HTERT RPE-1 (cell line): Measurements from ENCODE around the gene KLHDC3.

ENCODE experiments used
- in situ Hi-C: fragments of 300-500 bp; cut with MboI; formaldehyde crosslinking; loops from 4 replicates; pipeline ENCODE4 v1.14.3; 2020; ENCODE audit warnings: low sequenced_read_pairs

KLHDC3 gene, protein sequence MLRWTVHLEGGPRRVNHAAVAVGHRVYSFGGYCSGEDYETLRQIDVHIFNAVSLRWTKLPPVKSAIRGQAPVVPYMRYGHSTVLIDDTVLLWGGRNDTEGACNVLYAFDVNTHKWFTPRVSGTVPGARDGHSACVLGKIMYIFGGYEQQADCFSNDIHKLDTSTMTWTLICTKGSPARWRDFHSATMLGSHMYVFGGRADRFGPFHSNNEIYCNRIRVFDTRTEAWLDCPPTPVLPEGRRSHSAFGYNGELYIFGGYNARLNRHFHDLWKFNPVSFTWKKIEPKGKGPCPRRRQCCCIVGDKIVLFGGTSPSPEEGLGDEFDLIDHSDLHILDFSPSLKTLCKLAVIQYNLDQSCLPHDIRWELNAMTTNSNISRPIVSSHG

DNA sequence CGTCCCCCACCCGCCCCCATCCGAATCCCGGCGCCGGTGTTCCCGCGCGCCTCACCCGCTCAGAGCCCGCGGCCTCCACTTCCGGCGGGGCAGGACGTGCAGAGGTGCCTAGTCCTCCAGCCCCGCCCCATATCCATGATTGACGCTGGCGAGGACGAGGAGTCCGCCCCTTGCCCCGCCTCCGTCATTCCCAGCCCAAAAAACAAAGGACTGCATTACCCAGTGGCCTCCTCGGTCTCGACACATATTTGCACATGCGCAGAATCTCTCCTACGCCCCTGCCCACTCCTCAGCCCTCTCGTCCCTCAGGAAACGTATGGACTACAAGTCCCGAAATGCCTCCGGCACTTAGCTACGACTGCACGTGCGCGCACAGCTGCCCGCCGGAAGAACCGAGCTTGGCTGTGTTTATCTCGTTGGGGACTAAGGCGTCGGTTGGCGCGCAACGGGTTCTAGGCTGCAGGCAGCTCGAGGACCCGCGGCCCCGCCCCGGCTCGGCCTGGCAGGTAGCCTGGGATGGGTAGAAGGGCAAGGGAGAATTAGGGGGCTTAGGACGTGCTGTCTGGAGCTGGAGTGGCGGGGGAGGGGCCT is at the start of gene KLHDC3, which contains the start of gene MEA1:
Gene KLHDC3 (plus strand): TSS at position 407 of the 591 bp plus-strand sequence. CDS start 2,944 bp downstream, outside the sequence.
Gene MEA1 (minus strand): TSS at position 104 of the 591 bp plus-strand sequence. CDS start 133 bp downstream, outside the sequence.
- in situ Hi-C loops: no loop called here

DNA sequence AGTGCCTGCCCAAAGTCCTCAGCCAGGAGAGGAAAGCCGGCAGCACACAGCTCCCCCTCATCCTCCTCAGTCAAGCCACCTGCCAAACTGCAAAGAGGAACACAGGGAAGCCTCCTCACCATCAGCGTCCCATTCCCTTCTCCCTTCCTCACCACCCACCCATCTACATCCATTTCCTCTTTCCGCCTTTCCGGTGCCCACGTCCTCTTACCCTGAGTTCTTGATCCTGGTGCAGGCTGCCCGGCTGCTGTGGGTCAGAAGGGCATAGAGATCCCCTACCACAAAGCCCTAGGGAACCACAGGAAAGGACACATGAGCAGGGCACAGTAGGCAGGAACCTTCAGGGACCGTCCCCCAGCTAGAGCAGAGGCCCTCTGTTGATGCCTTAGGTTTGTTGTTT is 47.5 kb upstream of the KLHDC3 start:
- in situ Hi-C loops: no loop called here

DNA sequence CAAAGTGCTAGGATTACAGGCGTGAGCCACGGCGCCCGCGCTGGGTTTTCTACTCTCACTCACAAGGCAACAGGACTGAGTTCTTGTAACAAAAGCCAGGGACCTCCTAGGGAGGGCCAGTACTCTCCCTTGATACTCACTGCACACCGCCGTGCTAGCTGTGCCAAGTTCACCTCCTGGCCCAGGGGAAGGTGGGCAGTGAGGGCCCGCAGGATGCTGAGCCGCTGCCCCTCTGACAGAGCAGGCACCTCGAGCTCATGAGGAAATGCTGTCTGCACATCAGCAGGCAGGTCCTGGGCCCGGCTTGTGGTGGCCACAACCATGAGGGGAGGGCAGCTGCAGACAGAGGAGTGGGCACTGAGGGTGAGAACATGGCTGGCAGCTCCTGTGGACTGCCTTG is 46.8 kb upstream of the KLHDC3 start:
- in situ Hi-C loops: no loop called here

DNA sequence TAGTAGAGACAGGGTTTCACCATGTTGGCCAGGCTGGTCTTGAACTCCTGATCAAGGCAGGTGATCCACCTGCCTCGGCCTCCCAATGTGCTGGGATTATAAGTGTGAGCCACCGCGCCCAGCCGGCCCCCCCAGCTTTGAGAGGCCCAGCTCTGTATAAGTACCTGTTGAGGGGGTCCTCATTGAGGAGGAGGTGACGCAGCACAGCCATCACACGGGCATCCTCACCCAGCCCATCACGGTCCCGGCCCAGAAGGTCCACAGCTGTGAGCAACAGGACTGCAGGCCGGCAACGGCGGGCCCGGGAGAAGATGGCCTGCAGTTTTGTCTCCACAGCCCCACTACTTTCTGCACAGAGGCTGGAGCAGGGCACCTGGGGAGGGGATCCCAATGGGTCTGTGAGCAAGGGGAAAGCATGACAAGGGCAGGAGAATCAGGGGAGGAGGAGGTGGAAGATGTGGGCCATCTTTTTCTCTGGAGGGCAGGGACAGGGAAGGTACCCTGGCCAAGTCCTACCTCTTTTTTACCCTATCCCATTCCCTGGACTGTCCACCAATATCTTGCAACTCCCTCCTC is 45.8 kb upstream of the KLHDC3 start:
- in situ Hi-C loops: no loop called here

DNA sequence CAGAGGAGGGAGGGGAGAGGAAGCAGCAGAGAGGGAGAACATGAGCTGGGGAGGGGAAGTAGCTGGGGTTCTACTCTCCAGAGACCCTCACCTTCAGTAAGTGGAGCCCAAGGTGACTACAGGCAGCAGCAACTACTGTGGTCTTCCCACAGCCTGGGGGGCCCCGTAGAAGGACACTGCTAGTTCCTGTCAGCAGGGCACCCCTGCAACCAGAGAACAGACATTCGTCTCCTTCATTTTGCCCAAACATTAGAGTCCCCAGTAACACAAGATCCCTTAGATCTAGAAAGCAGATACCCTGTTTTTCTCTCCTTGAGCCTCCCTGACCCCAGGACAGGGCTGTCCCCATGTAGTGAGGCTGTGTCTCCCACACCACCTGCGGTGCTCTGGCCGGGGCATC is 45.3 kb upstream of the KLHDC3 start:
- in situ Hi-C loops: no loop called here

DNA sequence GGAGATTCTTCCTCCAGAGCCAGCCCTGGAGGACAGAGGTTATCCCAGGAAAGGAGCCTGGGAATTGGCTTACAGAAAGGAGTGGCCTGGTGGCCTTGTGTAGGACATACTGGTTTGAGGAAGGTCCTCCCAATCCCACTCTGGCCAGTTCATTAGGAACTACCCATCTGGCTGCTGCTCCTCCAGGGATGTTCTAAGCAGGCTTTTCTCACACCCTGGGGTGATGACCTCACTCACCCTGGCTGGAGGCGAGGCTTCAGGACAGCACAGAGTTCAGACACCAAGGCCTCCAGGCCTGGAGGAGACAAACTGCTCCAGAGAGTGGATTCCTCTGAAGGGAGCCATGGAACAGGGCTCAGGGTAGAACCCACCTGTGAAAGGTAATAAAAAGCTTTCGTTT is 44.6 kb upstream of the KLHDC3 start:
- in situ Hi-C loops: no loop called here

DNA sequence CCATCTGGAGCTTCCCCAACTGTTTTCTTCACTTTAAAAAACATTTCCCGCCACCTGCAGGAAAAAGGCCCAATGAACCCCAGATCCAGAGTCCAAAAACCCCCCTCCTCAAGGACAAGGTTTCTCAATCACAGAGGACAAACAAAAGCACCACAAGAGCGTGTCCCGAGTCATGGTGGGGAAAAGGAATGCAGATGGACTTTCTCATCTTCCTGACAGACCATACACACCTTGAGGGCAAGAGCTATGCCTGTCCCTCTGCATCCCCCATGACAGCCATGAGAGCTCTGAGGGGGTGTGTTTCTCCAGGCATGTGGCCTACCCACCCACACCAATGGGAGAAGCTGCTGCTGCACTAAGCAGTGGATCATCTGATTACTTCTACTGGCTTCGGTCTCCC is 44.1 kb upstream of the KLHDC3 start:
- in situ Hi-C loops: no loop called here

DNA sequence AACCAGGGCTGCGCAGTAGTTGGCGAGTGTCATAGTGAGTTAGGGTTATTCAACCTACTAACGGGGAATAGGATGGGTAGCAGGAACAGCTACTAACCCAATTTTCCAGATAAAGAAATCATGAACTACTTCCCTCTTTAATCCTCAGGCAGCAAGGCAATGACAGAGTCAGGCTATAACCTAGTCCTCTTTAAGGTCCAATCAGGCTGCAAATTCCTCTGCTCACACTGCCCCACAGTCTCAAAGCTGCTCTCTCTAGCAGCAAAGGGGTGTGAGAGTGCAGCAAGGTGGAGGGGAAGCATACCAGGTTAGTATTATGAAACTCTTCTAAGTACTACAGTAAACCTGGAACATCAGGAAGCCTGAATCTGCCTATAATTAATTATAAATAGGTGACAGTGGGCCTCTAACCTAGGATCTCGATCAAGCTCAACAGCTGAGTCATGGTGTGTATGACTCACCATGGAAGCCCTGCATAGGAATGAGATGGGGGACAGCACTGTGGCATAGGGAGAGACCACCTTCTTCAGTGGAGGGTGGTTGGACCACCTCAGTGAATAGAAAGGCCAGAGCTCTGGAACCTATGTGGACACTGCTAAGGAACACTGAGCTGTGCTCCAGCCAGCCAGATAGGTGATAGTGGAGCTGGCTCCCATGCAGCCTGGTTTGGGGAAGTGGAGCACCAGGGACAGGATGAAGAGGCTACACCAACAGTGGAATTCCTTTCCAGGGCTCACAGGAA is 43.0 kb upstream of the KLHDC3 start:
- in situ Hi-C loops: no loop called here

DNA sequence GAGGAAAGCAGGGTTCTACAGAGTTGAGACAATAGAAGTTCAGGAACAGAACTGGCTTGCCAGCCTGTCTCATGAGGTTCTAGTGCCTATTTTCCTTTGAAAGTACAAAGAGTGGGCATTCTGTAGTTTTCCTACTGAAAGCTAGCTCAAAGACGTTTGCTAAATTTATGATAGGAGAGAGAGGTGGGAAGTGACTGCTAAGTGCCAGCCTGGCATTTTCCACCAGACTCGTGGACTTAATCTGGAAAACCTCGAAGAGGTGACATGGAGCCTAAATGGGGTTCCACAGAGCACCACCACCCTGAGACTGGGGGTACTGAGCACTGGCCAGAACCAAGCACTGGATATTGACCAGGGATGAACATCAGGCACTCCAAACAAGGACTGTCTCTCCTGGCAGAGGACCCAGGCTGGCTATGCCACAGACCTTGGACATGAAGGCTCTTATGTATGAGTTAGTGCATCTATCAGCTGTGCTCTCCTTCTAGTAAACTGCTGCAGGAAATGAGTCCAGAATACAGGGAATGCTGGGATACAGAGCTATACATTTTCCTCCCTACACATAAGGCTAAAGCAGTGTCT is 42.2 kb upstream of the KLHDC3 start:
- in situ Hi-C loops: no loop called here

DNA sequence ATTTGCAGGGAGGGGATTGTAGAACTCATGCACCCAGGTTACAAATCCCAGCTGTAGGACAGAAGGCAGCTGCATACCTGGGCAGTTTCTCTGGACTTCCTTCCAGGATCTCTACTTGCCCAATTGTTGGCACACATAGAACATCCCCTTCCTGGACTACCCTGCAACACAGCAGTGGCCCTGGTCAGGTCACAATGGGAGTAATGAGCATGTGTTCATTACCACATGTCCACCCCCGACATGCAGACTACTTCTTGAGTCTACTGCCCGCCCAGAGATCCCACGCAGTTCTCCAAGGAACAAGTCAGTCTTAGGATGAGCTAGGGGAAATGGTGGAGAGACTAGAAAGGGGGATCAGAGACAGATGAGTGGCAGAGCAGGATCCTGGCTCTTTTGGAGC is 40.1 kb upstream of the KLHDC3 start:
- in situ Hi-C loops: no loop called here

DNA sequence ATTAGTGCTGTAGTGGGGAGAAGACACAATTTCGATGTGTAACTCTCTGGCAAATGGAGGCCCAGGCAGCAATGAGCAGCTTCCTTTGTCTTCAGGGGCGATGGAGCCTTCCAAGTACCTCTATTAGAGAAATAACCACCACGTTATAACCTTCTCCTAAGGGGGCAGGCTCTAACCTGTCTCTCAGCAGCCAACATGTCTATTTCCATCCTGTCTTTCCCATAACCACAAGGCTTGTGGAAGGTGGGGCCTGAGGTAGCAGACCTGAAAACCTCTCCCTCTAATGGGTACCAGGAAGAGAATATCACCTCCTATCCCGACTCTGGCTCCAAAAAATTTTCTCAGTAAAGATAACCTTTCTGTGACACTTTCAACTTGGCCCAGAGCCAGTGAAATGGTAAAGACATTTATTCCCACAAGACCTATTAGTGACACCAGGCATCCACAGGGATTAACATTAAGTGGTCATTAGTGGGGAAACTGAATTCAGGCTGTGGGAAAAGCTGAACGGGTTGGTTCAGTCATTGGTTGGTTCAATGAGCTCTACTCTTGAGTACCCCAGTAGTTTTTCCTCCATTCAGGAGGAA is 39.0 kb upstream of the KLHDC3 start:
- in situ Hi-C loops: no loop called here

DNA sequence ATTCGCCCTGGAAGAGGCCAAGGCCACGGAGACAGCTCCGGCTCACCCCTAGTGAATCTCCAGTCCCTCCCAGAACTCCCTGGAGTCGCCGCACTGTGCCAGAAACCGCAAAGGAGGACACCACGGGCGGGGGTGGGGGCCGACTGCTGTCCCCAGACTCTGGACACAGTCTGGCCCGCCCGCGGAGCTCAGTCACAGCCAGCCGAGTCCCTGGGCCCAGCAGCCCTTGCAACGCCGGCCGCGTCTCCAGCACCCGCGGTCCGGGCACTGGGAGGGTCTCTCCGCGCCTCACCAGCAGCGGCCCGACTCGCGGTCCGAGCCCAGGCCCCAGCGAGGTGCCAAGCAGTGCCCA is 35.6 kb upstream of the KLHDC3 start:
- in situ Hi-C loops: no loop called here

DNA sequence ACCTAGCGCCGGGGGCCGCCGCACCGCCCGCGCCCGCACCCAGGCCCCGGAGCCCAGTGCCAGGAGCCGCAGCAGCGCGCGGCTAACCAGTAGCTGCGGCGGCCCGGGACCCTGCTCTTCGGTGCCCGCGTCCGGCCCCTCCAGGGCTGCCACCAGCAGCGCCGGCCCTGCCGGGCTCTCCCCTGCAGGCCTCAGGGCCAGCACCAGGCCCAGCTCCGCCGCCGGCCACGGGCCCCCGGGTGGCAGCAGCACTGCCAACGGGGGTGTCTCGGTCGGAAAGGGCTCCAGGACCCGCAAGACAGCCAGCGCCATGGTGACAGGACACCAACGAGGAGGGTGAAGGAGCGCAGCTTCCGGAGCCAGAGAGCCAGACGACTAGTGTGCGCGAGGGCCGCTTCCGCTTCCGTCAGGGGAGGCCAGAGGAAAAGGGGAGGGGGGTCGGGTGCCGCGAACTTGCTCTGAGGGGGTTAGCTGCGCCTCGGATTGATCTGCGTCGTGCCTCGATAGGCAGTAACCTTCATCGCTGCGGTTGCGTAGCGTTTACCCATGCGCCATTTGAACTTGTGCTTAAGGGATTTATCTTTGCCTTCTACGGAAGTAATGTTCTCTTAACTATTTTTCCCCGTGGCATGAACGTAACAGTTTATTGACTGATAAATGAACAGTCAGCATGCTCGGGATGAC is 35.1 kb upstream of the KLHDC3 start, which contains the start of gene PEX6:
Gene PEX6 (minus strand): TSS at position 343 of the 684 bp plus-strand sequence. CDS start 31 bp downstream, at position 312.
- in situ Hi-C loops: no loop called here

DNA sequence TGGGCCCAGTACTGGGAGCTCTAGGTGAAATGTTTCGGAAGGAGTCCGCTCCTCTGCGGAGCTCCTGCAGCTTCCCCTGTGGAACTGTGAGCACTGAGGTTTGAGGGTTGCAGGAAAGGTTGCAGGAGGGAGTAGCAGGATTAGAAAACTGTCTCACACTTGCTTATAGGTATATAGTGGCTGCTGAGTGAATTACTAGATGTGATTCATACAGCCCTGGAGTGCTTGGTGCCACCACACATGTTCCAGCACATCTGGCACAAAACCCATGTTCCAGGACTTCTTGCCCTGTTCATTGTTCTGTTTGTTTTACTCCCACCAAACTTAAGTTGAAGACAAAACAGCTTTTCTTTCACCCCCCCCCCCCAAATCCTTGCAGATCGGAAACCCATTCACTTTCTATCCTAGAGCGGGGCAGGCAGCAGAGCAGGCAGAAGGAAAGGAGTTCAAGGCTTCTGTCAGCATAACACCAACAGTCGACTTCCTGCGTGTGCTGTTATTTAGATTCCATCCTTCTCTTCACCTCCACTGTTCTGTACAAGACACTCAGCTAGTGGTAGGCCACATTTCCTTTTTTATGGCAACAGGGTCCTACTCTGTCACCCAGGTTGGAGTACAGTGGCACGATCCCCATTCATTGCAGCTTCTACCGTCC is 34.4 kb upstream of the KLHDC3 start:
- in situ Hi-C loops: no loop called here

DNA sequence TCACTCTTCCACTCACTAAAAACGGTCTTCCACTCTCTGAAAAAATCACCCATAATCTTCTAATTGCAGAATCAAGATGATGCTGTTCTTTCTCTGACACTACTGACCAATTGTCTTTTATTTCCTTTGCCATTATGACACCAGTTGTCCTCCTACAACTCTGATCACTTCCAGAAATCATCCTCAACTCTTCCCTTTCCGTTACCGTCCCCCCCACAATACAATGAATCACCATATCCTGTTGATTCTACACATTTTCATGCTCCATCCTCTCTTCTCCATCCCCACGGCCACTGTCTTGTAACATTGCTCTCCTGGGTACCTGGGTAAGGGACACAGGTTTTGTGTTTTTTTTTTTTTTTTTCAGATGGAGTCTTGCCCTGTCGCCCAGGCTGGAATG is 32.2 kb upstream of the KLHDC3 start:
- in situ Hi-C loops: no loop called here

DNA sequence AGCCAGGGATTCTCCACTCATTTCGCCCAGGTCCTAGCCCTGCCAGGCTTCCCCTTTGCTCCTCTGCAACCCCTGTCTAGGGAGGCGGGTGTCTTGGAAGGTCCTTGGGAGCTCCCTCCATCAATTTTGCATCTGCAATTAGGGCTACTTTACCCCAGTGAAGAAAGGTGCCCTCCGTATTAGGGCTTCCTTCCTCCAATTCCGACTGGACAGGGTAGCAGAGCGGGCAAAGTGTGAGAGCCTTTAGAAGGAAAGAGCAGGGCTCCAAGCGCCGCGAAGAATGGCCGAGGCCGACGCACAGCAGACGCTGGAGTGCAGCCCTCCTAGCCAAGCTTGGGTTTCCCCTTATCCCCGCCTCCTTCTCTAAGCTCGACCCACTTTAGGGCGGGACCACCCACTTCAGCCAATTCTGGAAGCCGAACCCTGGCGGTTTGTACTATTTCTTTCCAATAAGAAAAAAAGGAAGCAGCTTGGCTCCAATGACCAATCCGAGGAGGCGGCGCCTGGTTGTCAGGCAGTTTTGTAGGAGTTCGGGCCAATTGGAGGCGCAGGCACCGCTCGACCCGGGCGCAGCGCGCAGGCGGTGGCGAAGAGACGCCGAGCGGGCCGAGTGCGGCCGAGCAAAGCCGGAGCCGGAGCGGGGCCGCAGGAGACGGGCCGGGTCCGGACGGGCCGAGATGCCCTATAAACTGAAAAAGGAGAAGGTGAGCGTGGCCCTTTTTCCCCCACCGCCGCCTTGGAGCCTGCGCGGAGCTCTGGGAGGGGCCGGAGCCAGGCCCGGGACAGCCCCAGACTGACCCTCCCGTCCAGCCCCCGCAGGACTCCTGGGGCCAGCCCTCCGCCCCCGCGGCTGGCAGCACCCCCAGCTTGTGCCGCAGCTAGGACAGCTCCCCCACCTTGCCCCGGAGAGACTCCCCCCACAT is 29.8 kb upstream of the KLHDC3 start, which contains the start of gene PPP2R5D:
Gene PPP2R5D (plus strand): TSS at position 570 of the 923 bp plus-strand sequence. CDS start 108 bp downstream, at position 678.
- in situ Hi-C loops: no loop called here

DNA sequence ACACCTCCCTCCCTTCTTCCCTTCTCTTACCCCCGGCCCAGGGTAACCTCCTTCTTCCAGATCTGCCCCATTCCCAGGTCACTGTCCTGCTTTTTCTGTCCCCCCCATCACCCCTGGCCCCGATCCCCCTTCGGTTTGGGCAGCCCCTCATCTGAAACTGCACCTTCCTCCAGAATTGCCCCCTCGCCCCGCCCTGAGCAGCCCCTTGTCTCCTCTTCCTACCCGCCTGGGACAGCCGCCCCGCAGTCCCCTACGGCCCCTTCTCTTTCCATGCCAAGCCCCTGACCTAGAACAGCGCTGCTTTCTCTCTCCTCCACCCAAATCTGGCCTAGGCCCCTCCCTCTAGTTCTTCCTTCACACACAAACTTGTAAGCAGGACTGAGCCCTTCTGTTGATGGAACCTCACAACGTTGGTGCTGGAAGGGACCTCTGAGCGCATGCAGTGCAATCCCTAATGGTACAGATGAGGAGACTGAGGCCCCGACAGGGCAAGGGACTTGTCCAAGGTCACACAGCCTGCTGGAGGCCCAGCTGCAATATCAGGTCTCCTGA is 29.0 kb upstream of the KLHDC3 start:
- in situ Hi-C loops: no loop called here
